HG02678 (cell line): ENCODE results near the gene RADX.
"Not testable (repeated sequence)": the region's sequence is repeated elsewhere in the genome, so short reads cannot be mapped to it uniquely, and the experiment has no call there.

Experiments used
- ATAC-seq: cut with Tn5 transposase; IDR thresholded peaks from one replicate; pipeline ENCODE4 v1.9.1; 2021; ENCODE audit warnings: mild to moderate bottlenecking, moderate library complexity; ENCODE audit not compliant: unreplicated experiment

RADX gene, protein sequence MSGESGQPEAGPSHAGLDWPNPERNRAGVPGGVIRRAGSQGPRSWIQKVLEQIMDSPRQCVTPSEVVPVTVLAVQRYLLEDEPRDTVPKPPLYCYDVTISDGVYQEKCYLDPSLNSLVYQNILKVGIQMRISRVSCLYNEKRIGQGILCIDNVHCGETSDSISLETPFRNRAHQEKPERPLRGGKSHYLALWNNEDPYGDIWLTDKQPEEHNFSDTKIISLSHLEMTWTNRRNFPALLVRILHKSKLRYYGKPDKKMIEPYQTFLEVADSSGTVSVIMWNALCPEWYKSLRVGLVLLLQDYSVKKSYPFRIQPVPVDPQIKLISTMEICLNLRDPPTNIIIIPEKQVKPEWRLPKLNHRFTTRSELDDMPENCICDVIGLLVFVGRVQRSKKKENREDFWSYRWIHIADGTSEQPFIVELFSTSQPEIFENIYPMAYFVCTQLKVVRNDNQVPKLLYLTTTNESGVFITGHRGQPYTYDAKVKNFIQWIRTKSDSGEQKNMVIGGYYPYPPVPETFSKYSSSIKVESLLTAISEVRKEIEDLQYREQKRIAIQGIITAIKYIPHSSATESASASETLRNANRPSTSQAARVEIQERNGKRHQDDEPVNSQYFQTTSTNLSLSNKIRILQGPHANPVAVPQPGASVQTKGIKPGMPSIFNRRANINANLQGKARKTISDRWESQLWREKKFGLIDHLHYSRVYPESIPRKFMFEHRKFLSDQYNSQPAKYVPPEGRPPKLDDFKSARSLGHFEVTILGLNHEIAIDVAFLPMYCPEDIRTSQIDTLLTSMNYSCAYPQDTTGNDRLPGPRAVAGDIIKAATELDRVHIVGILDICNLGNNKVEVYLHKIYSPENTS

DNA sequence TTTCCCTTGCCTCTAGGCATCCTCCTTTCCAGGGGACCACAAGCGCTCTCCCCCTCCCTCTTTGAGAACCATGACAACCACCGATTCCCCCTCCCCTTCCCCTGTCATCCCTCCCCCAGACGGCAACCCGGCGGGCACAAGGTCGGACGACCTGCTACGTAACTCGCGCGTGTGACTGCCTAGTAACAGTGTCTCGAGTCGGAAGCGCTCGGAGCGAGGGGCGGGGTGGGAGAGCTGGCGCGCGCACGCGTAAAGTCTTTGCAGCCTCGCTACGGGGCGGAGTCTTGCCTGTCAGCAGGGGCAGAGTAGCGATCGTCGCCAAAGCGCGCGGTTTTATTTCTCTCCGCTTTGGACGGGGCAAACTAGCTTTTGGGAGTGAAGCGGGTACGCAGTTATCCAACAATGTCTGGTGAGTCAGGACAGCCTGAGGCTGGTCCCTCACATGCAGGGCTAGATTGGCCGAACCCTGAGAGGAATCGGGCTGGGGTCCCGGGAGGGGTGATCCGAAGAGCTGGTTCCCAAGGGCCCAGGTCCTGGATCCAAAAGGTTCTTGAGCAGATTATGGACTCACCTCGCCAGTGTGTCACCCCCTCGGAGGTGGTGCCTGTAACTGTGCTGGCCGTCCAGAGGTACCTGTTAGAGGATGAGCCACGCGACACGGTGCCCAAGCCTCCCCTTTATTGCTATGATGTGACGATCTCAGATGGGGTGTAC, at the start of gene RADX:
RADX (plus strand) TSS at position 300 of the 714 bp plus-strand sequence; CDS start at position 403, 103 bp downstream.
- peak; percentile 98 for ATAC-seq

DNA sequence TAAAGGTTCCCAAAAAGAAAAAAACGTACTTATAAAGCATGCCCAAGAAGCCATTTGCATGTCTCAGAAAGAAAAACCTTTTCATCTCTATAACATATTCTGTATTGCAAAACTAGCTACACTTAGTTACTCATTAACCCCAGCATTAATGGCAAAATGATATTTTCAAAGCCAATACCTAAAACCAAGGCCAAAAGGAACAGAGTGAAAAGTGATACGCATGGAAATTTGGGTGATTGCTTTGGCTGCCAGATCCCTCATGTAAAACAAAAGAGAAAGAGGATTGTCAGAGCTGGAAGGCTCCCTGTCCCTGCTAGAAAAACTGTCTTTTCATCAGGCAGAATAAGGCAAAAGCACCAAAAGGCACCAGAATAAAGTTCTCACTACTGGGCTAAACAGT, 46.8 kb upstream of the RADX start:
- no peak for ATAC-seq

DNA sequence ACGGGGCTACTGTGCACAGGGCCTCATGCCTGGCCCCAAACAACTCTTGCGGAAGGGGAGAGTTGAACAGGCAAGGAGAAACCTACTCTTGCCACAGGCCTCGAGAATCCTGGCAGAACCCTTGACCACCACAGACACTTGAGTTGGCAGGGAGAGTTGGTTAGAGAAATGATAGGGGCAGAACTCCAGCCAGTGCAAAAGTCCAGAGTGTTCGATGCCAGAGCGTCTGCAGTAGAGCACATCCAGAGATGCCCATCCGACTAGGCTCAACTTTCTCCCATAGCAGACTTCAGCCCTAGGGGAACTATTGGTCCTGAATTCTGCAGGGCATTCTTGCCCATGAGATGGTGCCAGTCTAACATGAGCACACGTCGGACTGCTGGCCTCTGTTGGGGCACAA, 45.4 kb upstream of the RADX start:
- ATAC-seq: no peak

DNA sequence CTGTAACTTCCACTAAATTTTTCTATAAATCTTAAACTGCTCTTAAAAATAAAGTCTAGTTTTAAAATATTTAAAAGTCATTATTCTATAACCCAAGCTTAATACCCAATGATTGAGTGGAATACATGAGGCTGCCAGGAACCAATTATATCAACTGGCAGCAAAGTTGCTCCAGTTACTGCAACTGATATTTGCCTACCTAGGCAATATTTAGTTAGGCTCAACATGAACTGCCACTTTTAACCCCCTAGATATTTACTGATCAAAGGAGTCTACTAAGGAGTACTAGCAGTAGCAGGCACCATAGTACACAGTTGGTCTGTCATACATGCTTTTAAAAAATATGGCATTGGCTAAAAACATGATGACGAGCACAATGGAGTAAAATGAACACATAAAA, 29.9 kb upstream of the RADX start:
- no peak for ATAC-seq

DNA sequence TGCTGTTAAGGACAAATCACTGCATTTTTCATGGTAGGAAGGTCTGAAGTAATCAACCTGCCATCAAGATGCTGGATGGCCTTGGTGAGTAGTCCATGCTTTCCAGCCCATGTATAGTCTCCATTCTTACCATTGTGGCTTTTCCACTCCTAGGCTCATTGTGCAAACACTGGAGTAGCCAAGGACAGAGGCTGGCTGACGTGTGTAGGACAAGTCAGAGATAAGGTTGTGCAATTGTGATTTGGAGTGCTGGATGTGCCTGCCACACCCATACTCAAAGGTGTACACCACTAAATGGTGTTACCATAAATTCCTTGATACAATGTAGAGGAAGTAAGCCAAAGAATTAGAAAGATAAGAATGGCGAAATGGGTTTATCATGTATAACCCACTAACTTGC, 26.3 kb upstream of the RADX start:
- no peak for ATAC-seq

DNA sequence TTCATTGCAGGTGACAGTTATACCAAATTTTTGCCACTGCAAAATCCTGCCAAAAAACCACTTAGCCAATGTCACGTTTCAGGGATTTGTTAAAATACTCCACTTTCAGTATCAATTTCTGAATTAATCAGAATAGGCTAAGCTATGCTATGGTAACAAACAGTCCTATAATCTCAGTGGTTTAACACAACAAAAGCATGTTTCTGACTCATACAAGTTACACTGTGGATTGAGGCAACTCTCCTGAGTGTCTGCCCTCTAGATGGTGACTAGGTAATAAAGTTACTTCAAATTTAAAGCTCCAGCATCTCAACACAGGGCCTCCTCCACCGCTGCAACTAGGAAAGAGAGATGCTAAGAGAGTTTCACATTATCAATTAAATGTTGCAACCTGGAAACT, 23.0 kb upstream of the RADX start:
- ATAC-seq: no peak

DNA sequence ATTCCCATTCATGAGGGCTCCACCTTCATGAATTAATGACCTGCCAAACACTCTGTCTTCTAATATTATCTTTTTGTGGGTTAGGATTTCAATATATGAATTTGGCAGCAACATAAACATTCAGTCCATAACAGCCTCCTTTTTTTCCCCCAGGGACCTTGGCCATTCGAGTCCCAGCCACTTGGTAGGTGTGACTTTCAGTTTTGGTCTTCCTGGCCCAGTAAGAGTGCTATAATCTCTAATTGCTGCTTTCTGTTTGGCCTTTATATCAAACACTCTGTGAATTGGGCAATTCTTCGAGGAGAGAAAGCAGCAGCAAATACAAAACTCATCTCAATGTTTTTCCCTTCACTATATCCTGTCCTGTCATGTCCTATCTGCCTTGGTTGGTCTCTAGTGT, 12.4 kb upstream of the RADX start:
- no peak for ATAC-seq

- ATAC-seq: no peak
Measured at GRCh38 chrX:106606571-106606970, 5.2 kb upstream of the RADX start.

GRCh38 chrX:106608016-106608415, 3.8 kb upstream of the RADX start:
- no peak for ATAC-seq

- ATAC-seq: peak; percentile 3
Measured at GRCh38 chrX:106611317-106611678, 480 bp upstream of the RADX start.

DNA sequence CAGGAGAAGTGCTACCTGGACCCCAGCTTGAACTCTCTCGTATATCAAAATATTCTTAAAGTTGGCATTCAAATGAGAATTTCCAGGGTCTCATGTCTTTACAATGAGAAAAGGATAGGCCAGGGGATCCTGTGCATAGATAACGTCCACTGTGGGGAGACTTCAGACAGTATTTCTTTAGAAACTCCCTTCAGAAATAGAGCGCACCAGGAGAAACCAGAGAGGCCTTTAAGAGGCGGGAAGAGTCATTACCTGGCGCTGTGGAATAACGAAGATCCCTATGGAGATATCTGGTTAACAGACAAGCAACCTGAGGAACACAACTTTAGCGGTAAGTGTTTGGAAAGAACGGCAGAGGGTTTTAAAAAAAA, 600 bp downstream of the RADX start:
- peak; percentile 21 for ATAC-seq

DNA sequence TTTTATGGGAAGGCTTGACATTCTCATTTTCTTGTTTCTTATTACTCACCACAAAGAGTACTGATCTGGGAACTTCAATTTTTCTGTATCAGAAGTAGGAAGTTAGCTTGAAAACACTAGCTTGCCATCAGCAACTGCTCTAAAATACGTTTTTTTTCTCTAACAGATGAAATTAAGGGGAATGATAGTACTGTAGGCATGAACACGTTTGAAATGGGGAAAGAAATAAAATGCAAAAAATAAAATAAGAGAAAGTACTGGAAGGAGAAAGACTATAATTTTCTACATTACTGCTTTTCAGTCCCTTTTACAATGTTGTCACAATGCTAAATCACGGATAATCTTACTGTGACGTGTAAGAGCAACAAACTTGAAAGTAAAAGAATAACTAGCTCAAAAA, 1.5 kb downstream of the RADX start:
- ATAC-seq: no peak

GRCh38 chrX:106615041-106615440, 3.3 kb downstream of the RADX start:
- no peak for ATAC-seq

- peak; percentile 42 for ATAC-seq
Measured at GRCh38 chrX:106619797-106620196, 8.0 kb downstream of the RADX start.

DNA sequence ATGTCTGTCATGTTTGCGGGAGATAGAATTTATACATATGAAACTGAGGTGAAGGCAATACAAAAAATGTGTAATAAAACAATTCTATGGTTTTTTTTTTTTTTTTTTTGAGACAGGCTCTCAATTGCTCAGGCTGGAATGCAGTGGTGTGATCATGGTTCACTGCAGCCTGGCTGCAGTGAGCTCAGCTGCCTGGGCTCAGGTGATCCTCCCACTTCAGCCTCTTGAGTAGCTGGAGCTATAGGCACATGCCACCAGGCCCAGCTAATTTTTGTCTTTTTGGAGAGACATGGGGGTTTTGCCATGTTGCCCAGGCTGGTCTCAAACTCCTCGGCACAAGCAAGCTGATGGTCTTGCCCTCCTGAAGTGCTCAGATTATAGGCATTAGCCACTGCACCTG, 10.1 kb downstream of the RADX start:
- no peak for ATAC-seq

DNA sequence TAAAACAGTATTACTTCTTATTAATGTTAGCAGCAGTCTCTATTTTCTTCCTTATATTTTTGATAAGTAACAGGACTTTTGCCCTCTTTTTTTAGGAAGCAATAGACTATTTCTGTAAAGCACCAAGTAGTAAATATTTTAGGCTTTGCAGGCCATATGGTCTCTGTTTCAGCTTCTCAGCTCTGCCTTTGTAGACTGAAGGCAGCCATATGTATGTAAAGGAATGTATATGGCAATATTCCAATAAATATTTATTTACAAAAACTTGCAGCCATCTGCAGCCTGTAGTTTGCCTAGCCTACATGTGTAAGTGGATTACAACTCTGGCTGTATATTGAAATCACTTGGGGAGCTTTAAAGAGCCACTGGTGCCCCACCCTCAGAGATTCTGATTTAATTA, 15.0 kb downstream of the RADX start:
- no peak for ATAC-seq

- no peak for ATAC-seq
Measured at GRCh38 chrX:106631615-106632014, 19.8 kb downstream of the RADX start.

DNA sequence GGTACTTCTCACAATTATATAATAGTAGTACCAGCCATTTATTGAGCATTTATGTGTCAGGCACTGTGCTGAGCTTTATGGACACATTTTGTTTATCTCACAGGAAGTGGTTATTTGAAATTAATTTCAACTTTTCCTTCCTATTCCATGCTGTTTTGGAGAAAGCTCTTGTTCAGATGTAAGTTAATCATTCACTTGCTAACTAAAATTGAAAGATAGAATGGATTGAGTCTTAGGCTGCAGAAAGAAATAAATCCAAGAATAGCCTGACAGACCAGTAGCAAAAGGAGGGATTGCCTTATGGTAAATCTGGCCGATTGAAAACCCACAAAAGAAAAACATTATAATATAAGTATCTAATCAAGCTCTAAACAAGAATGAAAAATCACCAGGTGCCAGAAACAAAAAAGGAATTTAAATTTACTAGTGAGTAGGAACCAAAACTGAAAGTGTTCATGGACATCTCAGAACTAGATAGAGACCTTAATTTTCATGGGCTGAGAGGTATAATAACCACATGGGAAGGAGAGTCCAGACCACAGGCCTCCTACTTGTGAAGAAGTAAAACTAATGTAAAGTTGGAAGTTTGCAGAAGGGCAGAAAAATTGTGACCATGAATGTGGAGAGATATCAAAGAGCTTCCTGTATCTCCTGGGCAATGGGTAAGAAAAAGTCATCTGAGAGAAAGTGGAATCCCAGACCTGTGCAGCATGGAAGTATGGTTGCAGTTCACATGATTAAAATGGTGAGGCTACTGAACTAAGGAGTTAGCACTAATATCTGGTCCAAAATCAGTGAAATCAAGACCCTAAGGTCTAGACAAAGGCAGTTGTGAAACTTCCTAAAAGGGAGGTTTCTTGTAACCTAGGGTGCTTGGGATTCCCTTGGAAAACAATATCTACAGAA, 38.0 kb downstream of the RADX start:
- peak; percentile 99 for ATAC-seq

GRCh38 chrX:106653625-106654024, 41.8 kb downstream of the RADX start:
- ATAC-seq: not testable (repeated sequence)

DNA sequence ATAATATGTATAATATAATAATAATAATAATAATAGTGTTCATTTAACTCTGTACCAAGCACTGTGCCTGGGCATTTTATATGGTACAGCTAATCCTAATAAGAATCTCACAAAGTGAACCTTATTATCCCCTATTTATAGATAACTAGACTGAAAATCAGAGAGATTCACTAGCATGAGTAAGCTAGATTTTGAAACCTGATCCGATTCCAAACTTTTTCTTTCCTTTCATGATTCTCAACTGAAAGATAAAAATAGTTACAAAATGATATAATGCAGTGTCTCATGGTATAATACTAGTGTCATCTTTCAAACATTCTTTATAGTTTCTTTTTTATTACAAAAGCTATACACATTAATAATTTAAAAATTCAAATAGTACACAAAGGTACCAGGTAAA, 58.9 kb downstream of the RADX start:
- ATAC-seq: no peak

- no peak for ATAC-seq
Measured at GRCh38 chrX:106672527-106672926, 60.7 kb downstream of the RADX start.
